Activated CD8-positive, alpha-beta T cell treated with anti-CD3 and anti-CD28 coated beads for 36 hours (primary cell): ENCODE measurements around the gene EVI2B. TPM values are rescaled to one million over a fixed set of nuclear protein-coding genes. Genes with fewer than 3 reads are reported as not detected.

Experiments
- ATAC-seq: fragments of 200-7000 bp; cut with Tn5 transposase; one replicate; pipeline ENCODE4 v1.10.0; 2021; ENCODE audit warnings: mild to moderate bottlenecking, moderate library complexity
- CTCF ChIA-PET: fragments of 350-600 bp; sonication (Branson Sonifier 250); formaldehyde crosslinking; loops from one replicate; lab custom pipeline; 2021; ENCODE audit warnings: antibody characterized with exemption; lab: Charles Lee
- POLR2A ChIA-PET: fragments of 350-600 bp; sonication (Branson Sonifier 250); formaldehyde crosslinking; loops from one replicate; lab custom pipeline; 2021; ENCODE audit warnings: antibody characterized with exemption; lab: Charles Lee
- DNase-seq: peaks from one replicate; pipeline ENCODE4 v3.0.0-alpha.2; 2020
- H3K27ac Mint-ChIP-seq: one replicate; pipeline ENCODE4 v1.8.0; 2021; ENCODE audit warnings: mild to moderate bottlenecking, mixed read lengths
- H3K27me3 Mint-ChIP-seq: one replicate; pipeline ENCODE4 v1.8.0; 2021; ENCODE audit warnings: mixed read lengths
- H3K36me3 Mint-ChIP-seq: one replicate; pipeline ENCODE4 v1.8.0; 2021; ENCODE audit warnings: low read depth, mixed read lengths
- H3K4me1 Mint-ChIP-seq: one replicate; pipeline ENCODE4 v1.8.0; 2021; ENCODE audit warnings: low read depth, mixed read lengths
- H3K4me3 Mint-ChIP-seq: one replicate; pipeline ENCODE4 v1.8.0; 2021; ENCODE audit warnings: mild to moderate bottlenecking, moderate library complexity, mixed read lengths
- H3K9me3 Mint-ChIP-seq: one replicate; pipeline ENCODE4 v1.8.0; 2021; ENCODE audit warnings: mixed read lengths
- CTCF ChIP-seq: fragments of 200-600 bp; IDR thresholded peaks from one replicate; pipeline ENCODE4 v1.8.0; 2022; ENCODE audit warnings: antibody characterized with exemption, mild to moderate bottlenecking
- intact Hi-C: fragments of 100-400 bp; cut with micrococcal nuclease; formaldehyde crosslinking; loops from one replicate; pipeline ENCODE4 v1.10.0; 2022
- total RNA-seq, 2 experiments: library from RNA; stranded (reverse); gene quantifications; one replicate each; pipeline ENCODE4 v1.2.3, GENCODE V29; 2021

Gene EVI2B
- total RNA-seq, 2 experiments from 2014 or later, result 15.0 to 16.4 TPM

DNA sequence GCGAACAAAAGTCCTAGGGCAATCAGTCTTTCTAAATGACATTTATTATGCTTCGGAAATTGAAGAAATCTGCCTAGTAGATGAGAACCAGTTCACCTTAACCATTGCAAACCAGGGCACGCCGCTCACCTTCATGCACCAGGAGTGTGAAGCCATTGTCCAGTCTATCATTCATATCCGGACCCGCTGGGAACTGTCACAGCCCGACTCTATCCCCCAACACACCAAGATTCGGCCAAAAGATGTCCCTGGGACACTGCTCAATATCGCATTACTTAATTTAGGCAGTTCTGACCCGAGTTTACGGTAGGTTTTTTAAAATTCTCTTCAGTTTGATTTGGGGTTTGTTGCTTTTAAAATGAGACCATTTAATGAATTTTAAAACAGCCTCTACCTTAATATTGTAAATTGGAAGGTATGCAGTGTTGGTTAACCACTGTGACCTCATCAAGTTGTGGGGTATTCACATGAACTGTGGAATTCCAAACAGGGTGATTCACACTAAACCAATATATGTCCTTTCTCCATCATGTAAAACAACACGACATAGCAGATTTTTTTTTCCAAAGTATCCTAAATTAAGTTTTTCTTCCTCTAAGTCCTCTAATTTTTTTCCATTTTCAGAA lies 13.8 kb upstream of the EVI2B start:
- CTCF ChIA-PET, result no interaction called here
- intact Hi-C loops, result no loop called here
- no peak for DNase-seq
- peaks cover 10% of the 10 kb centered on the region for H3K36me3 Mint-ChIP-seq
- peak overlapping the region; percentile 49 for H3K27ac Mint-ChIP-seq
- H3K4me1 Mint-ChIP-seq, result peaks cover 45% of the 10 kb centered on the region
- POLR2A ChIA-PET, result no interaction called here
- H3K27me3 Mint-ChIP-seq, result no peaks in the 10 kb centered on the region
- no peaks in the 10 kb centered on the region for H3K9me3 Mint-ChIP-seq
- TF ChIP-seq CTCF, result no peak
- no peak overlapping the region for H3K4me3 Mint-ChIP-seq
- ATAC-seq, result peak; percentile 47

DNA sequence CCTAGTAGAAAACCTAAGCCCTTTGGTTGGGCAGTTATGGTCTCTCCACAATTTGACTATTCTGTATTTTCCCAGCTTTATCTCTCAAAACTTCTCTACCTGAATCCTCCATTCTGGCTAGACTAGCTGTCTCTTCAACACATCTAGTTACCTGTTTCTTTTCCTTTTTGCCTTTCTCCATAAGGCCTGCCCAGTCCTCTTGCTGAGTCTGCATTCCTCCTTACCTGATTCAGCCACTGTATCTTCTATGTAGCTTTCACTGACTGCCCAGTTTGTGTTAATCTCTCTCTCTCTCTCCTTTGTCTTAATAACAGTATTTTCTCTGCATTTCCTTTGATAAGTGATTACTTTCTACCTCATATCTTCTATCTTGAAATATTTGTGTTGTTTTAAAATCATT lies 9.7 kb upstream of the EVI2B start:
- no peak for TF ChIP-seq CTCF
- no peaks in the 10 kb centered on the region for H3K9me3 Mint-ChIP-seq
- H3K4me3 Mint-ChIP-seq, result no peak overlapping the region
- H3K27ac Mint-ChIP-seq, result peak overlapping the region; percentile 74
- no peak for DNase-seq
- no peaks in the 10 kb centered on the region for H3K27me3 Mint-ChIP-seq
- intact Hi-C loops, result no loop called here
- H3K4me1 Mint-ChIP-seq, result peaks cover 31% of the 10 kb centered on the region
- ChIA-PET CTCF (interaction anchor here (0.9 to 1.8 kb wide), 3 partner anchors 44 to 107 kb away, joined by 3 to 4 read pairs (median 3); no protein-coding TSS in a partner anchor), POLR2A (no interaction called here)
- no peak for ATAC-seq
- H3K36me3 Mint-ChIP-seq, result peaks cover 20% of the 10 kb centered on the region

DNA sequence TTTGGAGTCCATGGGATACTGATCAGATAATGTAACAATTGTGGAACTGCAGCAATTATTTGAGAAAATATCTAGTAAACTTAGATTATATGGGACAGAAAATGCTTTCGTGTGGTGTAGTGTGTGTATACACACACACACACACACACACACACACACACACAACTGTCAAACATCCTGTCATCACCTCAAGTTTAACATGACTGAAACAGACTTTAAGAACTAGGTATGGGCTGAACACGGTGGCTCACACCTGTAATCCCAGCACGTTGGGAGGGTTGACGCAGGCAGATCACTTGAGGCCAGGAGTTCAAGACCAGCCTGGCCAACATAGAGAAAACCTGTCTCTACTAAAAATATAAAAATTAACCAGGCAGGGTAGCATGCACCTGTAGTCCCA lies 8.1 kb upstream of the EVI2B start:
- intact Hi-C loops, result loop anchor here (1.0 kb wide), 1 partner anchor 11 kb away; no protein-coding TSS in a partner anchor
- H3K4me1 Mint-ChIP-seq, result peaks cover 21% of the 10 kb centered on the region
- peak overlapping the region; percentile 75 for H3K4me3 Mint-ChIP-seq
- H3K36me3 Mint-ChIP-seq, result peaks cover 27% of the 10 kb centered on the region
- ChIA-PET CTCF (interaction anchor here (1.7 kb wide), 1 partner anchor 51 kb away, joined by 5 read pairs; no protein-coding TSS in a partner anchor), POLR2A (interaction anchor here (5.5 kb wide), 1 partner anchor 13 kb away, joined by 114 read pairs; the partner anchor contains the start of gene EVI2B)
- H3K27ac Mint-ChIP-seq, result peak overlapping the region; percentile 92
- no peaks in the 10 kb centered on the region for H3K27me3 Mint-ChIP-seq
- DNase-seq (peak; percentile 57), ATAC-seq (peak; percentile 54)
- H3K9me3 Mint-ChIP-seq, result no peaks in the 10 kb centered on the region
- TF ChIP-seq CTCF, result no peak

DNA sequence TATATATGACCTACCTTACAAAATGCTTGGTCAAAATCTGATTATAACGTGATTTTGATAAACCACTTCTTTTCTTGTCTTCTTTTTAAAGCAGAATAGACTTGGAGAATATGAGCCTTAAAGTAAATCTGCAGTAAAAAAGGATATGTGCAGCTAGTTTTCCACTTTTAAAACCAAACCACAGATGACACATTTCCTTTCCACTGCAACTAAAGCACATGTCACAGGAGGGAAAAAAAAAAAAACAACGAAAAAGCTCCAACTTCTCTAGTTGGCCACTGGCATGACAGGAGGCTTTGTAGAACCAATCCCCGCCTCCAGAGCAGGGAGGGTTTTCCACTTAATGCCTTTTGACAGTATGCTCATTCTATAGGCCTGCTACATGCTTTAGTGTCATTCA lies 7.6 kb upstream of the EVI2B start, which contains the start of gene EVI2A:
TSS of gene EVI2A (minus strand) at position 142 of the 400 bp plus-strand sequence. CDS start 2,609 bp downstream, outside the sequence.
- CTCF ChIA-PET, result interaction anchor here (1.7 kb wide), 1 partner anchor 51 kb away, joined by 5 read pairs; no protein-coding TSS in a partner anchor
- POLR2A ChIA-PET, result interaction anchor here (5.5 kb wide), 1 partner anchor 13 kb away, joined by 114 read pairs; the partner anchor contains the start of gene EVI2B
- H3K36me3 Mint-ChIP-seq, result peaks cover 28% of the 10 kb centered on the region
- no peak for TF ChIP-seq CTCF
- peak; percentile 92 for ATAC-seq
- H3K27ac Mint-ChIP-seq, result peak within 1 kb of the TSS; percentile 92
- DNase-seq, result peak; percentile 94
- H3K4me3 Mint-ChIP-seq, result peak within 1 kb of the TSS; percentile 75
- H3K27me3 Mint-ChIP-seq, result no peaks in the 10 kb centered on the region
- intact Hi-C loops, result loop anchor here (1.0 kb wide), 1 partner anchor 10 kb away; no protein-coding TSS in a partner anchor
- no peaks in the 10 kb centered on the region for H3K9me3 Mint-ChIP-seq
- H3K4me1 Mint-ChIP-seq, result peaks cover 20% of the 10 kb centered on the region

DNA sequence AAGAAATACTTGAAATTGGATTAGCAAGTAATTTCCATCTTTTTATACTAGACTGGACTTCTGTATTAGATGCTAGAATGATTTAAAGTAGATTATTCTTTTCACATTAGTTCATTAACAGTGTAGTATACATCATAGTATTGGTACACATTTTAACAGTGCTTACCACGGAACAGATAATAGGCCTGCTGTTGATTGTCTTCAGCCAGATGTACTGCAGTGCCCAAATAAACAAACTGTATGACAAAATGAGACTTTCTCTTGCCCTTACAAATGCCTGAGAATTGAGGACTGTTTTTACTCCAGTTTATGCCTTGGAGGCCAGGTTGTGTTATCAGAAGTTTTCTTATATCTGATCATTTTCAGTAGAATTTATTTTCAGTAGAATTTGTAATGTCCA lies 6.9 kb upstream of the EVI2B start:
- H3K4me3 Mint-ChIP-seq, result peak overlapping the region; percentile 75
- H3K9me3 Mint-ChIP-seq, result no peaks in the 10 kb centered on the region
- peaks cover 26% of the 10 kb centered on the region for H3K4me1 Mint-ChIP-seq
- intact Hi-C loops, result loop anchor here (1.0 kb wide), 1 partner anchor 9 kb away; no protein-coding TSS in a partner anchor
- H3K36me3 Mint-ChIP-seq, result peaks cover 26% of the 10 kb centered on the region
- ChIA-PET CTCF (interaction anchor here (2.2 kb wide), 1 partner anchor 10 kb away, joined by 9 read pairs; no protein-coding TSS in a partner anchor), POLR2A (interaction anchor here (0.7 to 5.5 kb wide), 3 partner anchors 12 to 173 kb away, joined by 3 to 114 read pairs (median 4); partner anchors contain the start of gene EVI2B)
- no peaks in the 10 kb centered on the region for H3K27me3 Mint-ChIP-seq
- no peak for DNase-seq
- peak overlapping the region; percentile 92 for H3K27ac Mint-ChIP-seq
- no peak for ATAC-seq
- no peak for TF ChIP-seq CTCF
